Stimulated activated CD8-positive, alpha-beta memory T cell treated with anti-CD3 and anti-CD28 coated beads, Interleukin-2, amount 100 ng/mL, for 1 hour (primary cell): ENCODE results near the gene USP5.

Experiments used
- DNase-seq, 2 donors: peaks; one replicate each; pipeline ENCODE4 v3.0.0-alpha.2; 2020; ENCODE audit warnings: low read depth in 2 of 2

The USP5 gene

GRCh38 chr12:6851921-6852650 is at the start of gene USP5:
Gene USP5 (plus strand): TSS chr12:6852150. CDS start chr12:6852180, 30 bp downstream.
- DNase-seq, result peak; percentile 94 to 96

- no peak for DNase-seq
Measured at GRCh38 chr12:6807170-6807569, 44.8 kb upstream of the USP5 start.

DNA sequence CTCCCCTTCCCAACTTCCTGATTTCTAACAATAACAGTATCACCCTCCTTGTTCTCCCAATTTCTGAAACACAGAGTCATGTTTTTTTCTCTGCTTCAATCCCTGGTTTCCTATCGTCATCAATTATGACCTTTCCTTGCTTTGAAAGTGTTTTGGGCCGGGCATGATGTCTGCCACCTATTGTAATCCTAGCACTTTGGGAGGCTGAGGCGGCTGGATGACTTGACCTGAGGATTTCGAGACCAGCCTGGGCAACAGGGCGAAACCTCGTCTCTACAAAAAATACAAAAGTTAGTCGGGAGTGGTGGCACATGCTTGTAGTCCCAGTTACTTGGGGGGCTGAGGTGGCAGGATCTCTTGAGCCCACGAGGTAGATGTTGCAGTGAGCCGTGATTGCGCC is 42.9 kb upstream of the USP5 start:
- DNase-seq, result no peak

GRCh38 chr12:6810758-6811157 is 41.2 kb upstream of the USP5 start:
- no peak for DNase-seq

DNA sequence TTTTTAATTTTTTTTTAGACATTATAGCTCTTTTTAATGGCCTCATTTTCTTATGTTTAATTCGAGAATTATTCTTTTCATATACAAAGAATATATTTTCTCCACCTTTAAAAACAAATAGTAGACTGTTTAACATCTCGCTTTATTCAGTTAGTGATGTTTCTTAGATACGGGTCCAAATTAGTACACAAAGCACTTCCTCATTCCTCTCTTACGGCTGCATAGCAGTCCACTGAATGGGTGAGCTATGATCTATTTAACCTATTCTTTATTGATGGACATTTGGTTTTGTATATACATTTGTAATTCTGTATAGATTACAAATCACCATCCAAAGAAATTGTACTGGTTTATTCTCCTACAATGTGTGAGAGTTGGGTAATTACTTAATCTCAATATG is 38.6 kb upstream of the USP5 start:
- no peak for DNase-seq

DNA sequence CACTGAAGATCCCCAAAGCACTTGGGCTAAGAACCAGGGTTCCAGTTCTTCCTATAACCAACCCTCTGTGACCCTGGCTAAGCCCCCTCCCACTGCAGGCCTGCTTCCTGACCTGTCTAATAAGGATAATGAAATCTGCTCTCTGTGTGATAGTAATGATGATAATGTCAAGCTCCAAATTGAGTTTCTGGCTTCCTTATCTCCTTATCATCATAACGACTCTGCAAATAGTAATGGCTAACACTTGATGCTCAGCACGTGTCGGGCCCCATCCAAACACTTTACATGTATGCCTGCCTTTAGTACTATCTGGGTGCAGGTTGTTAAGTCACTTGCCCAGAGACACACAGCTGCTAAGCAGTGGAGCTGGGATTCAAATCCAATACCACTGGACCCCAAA is 35.4 kb upstream of the USP5 start:
- no peak for DNase-seq

- no peak for DNase-seq
Measured at GRCh38 chr12:6817098-6817497, 34.9 kb upstream of the USP5 start.

DNA sequence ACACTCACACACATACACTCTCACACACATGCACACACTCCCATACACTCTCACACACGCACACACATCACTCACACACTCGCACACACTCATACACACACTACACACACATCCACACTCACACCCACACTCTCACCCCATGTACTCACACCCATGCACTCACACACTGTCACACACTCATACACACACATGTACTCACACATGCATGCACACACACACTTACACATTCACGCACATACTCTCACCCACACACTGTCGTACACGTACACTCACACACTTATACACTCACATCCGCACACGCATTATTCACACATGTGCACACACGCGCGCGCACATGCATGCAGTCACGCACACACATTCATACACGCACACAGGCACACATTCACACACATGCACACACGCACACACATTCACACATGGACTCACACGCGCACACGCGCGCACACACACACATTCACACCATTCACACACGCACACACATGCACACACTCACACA is 34.2 kb upstream of the USP5 start:
- no peak for DNase-seq

DNA sequence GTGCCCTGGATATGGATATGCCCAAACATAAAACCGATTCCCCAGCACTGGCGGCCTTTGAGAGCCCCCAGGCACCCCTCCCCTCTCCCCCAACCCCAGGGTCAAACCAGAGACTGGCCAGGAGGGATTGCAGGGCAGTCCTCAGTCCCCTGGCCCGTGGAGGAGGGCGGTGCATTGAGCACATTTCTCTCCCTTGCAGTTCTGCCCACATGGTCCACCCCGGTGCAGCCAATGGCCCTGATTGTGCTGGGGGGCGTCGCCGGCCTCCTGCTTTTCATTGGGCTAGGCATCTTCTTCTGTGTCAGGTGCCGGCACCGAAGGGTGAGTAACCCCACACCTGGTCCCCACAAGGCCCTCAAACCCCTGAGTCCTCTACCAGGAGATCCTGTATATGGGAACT is 33.7 kb upstream of the USP5 start:
- no peak for DNase-seq

GRCh38 chr12:6818645-6819044 is 33.3 kb upstream of the USP5 start:
- DNase-seq, result no peak

GRCh38 chr12:6819106-6820030 is 32.6 kb upstream of the USP5 start:
- DNase-seq, result no peak

DNA sequence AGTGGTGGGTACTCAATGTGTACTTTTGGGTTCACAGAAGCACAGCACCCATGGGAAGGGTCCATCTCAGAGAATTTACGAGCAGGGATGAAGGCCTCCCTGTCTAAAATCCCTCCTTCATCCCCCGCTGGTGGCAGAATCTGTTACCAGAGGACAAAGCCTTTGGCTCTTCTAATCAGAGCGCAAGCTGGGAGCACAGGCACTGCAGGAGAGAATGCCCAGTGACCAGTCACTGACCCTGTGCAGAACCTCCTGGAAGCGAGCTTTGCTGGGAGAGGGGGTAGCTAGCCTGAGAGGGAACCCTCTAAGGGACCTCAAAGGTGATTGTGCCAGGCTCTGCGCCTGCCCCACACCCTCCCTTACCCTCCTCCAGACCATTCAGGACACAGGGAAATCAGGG is 31.8 kb upstream of the USP5 start:
- no peak for DNase-seq

- DNase-seq, result no peak
Measured at GRCh38 chr12:6821591-6822425, 30.1 kb upstream of the USP5 start, which contains the start of gene GPR162. Gene GPR162 (plus strand): TSS chr12:6821821. CDS start chr12:6823899, 2,078 bp downstream.

DNA sequence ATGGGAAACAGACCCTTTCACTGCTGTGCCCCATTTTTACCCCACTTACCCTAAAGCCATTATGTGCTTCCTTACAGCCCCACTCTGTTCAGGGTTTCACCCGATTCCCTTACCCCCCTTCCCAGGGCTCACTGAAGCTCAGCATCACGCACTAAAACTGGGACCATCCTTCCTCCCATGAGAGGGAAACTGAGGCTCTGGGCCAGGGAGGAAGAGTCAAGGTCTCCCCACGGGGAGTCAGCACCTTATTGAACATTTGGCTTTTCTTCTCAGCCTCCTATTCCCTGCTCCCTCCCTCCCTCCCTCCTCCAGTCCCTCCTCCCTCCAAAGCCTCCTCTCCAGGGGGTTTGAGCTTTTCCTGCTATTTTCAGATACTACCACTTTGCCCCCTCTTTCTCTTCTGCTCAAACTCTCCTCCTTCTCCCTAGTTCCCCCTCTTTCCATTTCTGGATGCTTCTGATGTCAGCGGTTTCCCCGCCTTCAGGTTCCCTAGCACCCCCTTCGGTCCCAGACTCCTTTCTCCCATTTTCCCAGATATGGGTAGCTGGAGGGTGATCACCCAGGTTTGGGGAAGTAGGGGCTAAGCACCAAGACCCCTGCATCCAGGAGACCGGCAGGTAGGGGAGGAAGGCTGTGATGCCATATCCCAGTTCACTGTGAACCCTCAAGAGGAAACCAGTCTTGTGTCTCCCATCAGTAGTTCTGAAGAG is 29.4 kb upstream of the USP5 start:
- DNase-seq, result no peak

GRCh38 chr12:6823182-6824084 is 28.5 kb upstream of the USP5 start:
- no peak for DNase-seq

DNA sequence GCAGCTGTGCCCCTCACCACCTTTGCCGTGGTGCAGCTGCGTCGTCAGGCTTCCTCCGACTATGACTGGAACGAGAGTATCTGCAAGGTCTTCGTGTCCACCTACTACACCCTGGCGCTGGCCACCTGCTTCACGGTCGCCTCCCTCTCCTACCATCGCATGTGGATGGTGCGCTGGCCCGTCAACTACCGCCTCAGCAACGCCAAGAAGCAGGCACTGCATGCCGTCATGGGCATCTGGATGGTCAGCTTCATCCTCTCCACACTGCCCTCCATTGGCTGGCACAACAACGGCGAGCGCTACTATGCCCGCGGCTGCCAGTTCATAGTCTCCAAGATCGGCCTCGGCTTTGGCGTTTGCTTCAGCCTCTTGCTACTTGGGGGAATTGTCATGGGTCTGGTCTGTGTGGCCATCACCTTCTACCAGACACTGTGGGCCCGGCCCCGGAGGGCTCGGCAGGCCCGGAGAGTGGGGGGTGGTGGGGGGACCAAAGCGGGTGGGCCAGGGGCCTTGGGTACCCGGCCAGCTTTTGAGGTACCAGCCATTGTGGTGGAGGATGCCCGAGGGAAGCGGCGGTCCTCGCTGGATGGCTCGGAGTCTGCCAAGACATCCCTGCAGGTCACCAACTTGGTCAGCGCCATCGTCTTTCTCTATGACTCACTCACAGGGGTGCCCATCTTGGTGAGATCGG is 27.7 kb upstream of the USP5 start:
- DNase-seq, result no peak

DNA sequence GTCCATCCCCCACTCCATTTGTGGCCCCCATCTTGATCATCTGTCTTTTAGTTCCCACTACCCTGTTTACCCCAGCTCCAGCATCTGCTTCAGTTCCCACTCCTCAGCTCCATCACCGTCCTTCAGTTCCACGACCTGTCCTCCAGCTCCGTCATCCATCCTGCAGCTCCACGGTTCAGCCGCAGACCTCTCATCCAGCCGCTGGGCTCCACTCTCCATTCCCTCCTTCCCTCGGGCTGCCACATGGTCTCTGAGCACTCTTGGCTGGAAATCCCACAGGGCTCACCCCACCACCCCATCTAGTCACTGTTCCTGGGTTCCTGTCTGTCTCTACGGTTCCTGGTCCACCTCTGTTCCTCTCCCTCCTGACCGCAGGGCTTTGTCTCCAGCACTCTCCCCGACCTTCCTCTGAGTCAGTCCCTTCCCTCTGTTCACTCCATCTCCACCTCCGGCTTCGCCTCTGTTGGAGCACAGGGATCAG is 27.0 kb upstream of the USP5 start:
- DNase-seq, result no peak

DNA sequence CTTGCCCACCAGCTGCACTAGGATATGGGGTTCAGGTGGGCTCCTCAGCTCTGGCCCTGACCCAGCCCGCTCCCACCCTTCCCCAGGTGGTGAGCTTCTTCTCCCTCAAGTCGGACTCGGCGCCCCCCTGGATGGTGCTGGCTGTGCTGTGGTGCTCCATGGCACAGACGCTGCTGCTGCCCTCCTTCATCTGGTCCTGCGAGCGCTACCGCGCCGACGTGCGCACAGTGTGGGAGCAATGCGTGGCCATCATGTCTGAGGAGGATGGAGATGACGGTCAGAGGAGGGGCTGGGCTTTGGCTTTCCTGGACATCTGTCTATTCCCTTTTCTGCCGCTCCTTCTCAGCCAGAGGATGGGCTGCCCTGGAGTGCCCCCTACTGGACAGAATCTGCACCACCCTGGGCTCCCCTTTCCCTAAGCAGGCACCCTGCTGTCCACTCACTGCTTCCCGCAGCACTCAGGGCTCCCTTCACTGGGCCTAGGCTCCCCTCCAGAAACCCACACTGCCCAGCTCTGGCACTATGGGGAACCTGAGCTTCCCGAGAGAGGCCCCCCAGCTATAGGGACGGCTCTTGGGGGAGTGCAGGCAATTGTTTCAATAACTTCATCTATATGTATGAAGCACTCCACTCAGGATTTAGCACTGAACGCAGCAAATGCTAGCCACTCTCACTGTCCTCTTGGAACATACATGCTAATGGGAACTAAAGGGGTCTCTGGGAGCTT is 26.4 kb upstream of the USP5 start:
- peak; percentile 55 to 61 for DNase-seq
